HEK293T (cell line): Measurements from ENCODE around the gene GPC4.

Experiments used
- LEF1 ChIP-seq: fragments of 450-650 bp; IDR thresholded peaks from 2 replicates; pipeline ENCODE4 v1.6.1; 2017; ENCODE audit warnings: mild to moderate bottlenecking, borderline replicate concordance
- NFRKB ChIP-seq: fragments of 450-650 bp; IDR thresholded peaks from 2 replicates; pipeline ENCODE4 v1.6.1; 2016; ENCODE audit warnings: mild to moderate bottlenecking, moderate library complexity
- SP1 ChIP-seq: fragments of 450-650 bp; IDR thresholded peaks from 2 replicates; pipeline ENCODE4 v1.6.1; 2017
- SUZ12 ChIP-seq: fragments of 450-650 bp; IDR thresholded peaks from 2 replicates; pipeline ENCODE4 v1.6.1; 2016; ENCODE audit warnings: mild to moderate bottlenecking
- TARDBP ChIP-seq: fragments of 450-650 bp; IDR thresholded peaks from 2 replicates; pipeline ENCODE4 v1.6.1; 2016

GRCh38 chrX:133366735-133367134, 48.6 kb downstream of the GPC4 start:
- TF ChIP-seq NFRKB (no peak), LEF1 (no peak), TARDBP (no peak), SUZ12 (no peak), SP1 (no peak)
